Measurements from ENCODE around the gene MON1B. TPM values are rescaled to one million over a fixed set of nuclear protein-coding genes. Genes with fewer than 3 reads are reported as not detected.
"Not testable (repeated sequence)": the region's sequence is repeated elsewhere in the genome, so short reads cannot be mapped to it uniquely, and the experiment has no call there.

MON1B gene
- total RNA-seq, 4 donors from 2014 or later, result 35.6 to 119 (median 55.9) TPM

DNA sequence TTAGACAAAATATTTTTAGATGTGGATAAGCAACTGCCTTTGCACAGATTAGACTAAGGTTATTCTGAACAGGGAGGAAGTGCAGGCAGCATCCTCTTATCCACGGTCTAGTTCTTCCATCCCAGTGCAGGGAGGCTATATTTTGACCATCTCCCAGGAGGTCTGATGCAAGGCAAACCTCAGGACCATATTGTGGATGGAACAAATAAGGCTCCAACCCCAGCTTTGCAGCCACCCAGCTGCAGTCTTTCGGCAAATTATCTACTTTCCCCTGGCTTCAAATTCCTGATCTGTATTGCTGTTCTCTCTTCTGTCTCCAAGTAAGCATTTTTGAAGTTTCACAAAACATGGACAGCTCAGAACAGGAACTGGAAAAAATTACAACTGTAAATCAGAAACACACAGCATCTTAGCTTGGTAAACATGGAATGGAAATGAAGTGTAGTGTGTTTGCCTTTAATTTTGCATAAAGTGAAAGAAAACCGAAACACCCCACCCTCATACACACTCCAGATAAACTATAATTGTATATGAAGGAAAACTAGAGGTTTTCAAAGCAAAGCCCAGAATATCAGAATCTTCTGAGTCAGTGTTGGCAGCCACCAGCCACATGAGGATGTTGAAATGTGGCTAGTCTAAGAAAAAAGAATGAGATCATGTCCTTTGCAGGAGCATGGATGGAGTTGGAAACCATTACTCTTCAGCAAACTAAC is 33.5 kb upstream of the MON1B start:
- no peak for DNase-seq
- in situ Hi-C loops (cut with MboI; ENCODE audit: low pct_ligation_motif_present in 1 of 4, low pct_unique_long_range_greater_than_20kb in 1 of 4, low sequenced_read_pairs in 3 of 4) (no loop called here), intact Hi-C loops (cut with DNase I; ENCODE audit: low total_unique reads) (no loop called here)
- H3K27ac ChIP-seq, result no peak overlapping the region
- no peak for TF ChIP-seq POLR2A (IDR thresholded peaks at IDR 0.05)
- no peak for TF ChIP-seq POLR2AphosphoS5 (IDR thresholded peaks at IDR 0.05)
- TF ChIP-seq CTCF (IDR thresholded peaks at IDR 0.05), result no peak
- no peak for TF ChIP-seq EP300 (IDR thresholded peaks at IDR 0.05; ENCODE audit: low read depth)
- no peaks in the 10 kb centered on the region for H3K27me3 ChIP-seq
- no peaks in the 10 kb centered on the region for H3K4me1 ChIP-seq
- no peaks in the 10 kb centered on the region for H3K9me3 ChIP-seq
- H3K4me3 ChIP-seq, result no peak overlapping the region
- 45 to 46% methylated on average over 3 of the region's 3 CpGs for WGBS, 2 donors (ENCODE audit: low coverage in 1 of 2)
- no peaks in the 10 kb centered on the region for H3K36me3 ChIP-seq

DNA sequence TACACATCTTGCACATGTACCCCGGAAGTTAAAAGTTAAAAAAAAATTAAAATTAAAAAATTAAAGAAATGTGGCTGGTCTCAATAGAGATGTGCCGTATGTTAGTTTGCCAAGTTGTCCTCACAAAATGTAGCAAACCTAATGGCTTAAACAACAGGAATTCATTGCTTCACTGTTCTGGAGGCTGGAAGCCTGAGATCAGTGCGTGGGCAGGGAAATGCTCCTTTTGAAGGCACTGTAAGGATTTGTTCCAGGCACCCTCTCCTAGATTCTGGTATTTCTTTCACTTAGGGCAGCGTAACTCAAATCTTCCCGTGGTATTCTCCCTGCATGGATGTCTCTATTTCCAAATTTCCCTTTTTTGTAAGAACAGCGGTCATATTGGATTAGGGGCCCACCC is 32.7 kb upstream of the MON1B start:
- Histone ChIP-seq H3K27ac (no peak overlapping the region), H3K36me3 (no peaks in the 10 kb centered on the region), H3K4me3 (no peak overlapping the region), H3K4me1 (no peaks in the 10 kb centered on the region), H3K9me3 (no peaks in the 10 kb centered on the region), H3K27me3 (no peaks in the 10 kb centered on the region)
- TF ChIP-seq CTCF (IDR thresholded peaks at IDR 0.05) (no peak), POLR2A (IDR thresholded peaks at IDR 0.05) (no peak), EP300 (IDR thresholded peaks at IDR 0.05; ENCODE audit: low read depth) (no peak), POLR2AphosphoS5 (IDR thresholded peaks at IDR 0.05) (no peak)
- no peak for DNase-seq
- WGBS, 2 donors (ENCODE audit: low coverage in 1 of 2), result 75 to 84% methylated on average over 3 to 6 of the region's 6 CpGs
- intact Hi-C loops (cut with DNase I; ENCODE audit: low total_unique reads), result no loop called here
- in situ Hi-C loops (cut with MboI; ENCODE audit: low pct_ligation_motif_present in 1 of 4, low pct_unique_long_range_greater_than_20kb in 1 of 4, low sequenced_read_pairs in 3 of 4), result no loop called here

- no peak for DNase-seq
- Histone ChIP-seq H3K9me3 (no peaks in the 10 kb centered on the region), H3K27me3 (no peaks in the 10 kb centered on the region), H3K4me1 (no peaks in the 10 kb centered on the region), H3K27ac (no peak overlapping the region), H3K36me3 (no peaks in the 10 kb centered on the region), H3K4me3 (no peak overlapping the region)
- TF ChIP-seq POLR2AphosphoS5 (IDR thresholded peaks at IDR 0.05) (no peak), EP300 (IDR thresholded peaks at IDR 0.05; ENCODE audit: low read depth) (no peak)
- WGBS, 2 donors (ENCODE audit: low coverage in 1 of 2), result 61 to 73% methylated on average over 2 of the region's 2 CpGs
- intact Hi-C loops (cut with DNase I; ENCODE audit: low total_unique reads), result no loop called here
- in situ Hi-C loops (cut with MboI; ENCODE audit: low pct_ligation_motif_present in 1 of 4, low pct_unique_long_range_greater_than_20kb in 1 of 4, low sequenced_read_pairs in 3 of 4), result loop anchor here in 3 of 4 donors (10.0 kb wide), 2 partner anchors 1370 to 1380 kb away; no protein-coding TSS in a partner anchor
Observed at GRCh38 chr16:77165006-77165405, 26.0 kb upstream of the MON1B start.

DNA sequence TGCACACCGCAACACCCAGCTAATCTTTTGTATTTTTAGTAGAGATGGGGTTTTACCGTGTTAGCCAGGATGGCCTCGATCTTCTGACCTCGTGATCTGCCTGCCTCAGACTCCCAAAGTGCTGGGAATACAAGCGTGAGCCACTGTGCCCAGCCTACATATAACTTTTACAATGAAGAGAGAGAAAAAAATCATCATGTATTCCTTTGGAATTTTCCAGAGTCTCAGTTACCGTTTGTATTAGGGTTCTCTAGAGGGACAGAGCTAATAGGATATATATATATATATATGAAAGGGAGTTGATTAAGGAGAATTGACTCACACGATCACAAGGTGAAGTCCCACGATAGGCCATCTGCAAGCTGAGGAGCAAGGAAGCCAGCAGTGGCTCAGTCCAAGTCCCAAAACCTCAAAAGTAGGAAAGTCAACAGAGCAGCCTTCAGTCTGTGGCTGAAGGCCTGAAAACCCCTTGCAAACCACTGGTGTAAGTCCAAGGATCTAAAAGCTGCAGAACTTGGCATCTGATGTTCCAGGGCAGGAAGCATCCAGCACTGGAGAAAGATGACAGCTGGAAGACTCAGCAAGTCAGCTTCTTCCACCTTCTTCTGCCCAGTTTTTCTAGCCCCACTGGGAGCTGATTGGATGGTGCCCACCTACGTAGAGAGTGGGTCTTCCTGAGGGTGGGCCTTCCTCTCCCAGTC is 25.3 kb upstream of the MON1B start:
- intact Hi-C loops (cut with DNase I; ENCODE audit: low total_unique reads); H3K27me3 ChIP-seq; H3K27ac ChIP-seq; H3K9me3 ChIP-seq; H3K4me1 ChIP-seq; DNase-seq; H3K4me3 ChIP-seq; H3K36me3 ChIP-seq: not testable (repeated sequence)
- WGBS, 2 donors (ENCODE audit: low coverage in 1 of 2), result 82 to 83% methylated on average over 4 to 9 of the region's 9 CpGs
- in situ Hi-C loops (cut with MboI; ENCODE audit: low pct_ligation_motif_present in 1 of 4, low pct_unique_long_range_greater_than_20kb in 1 of 4, low sequenced_read_pairs in 3 of 4), result loop anchor here in 3 of 4 donors (10.0 kb wide), 2 partner anchors 1371 to 1381 kb away; no protein-coding TSS in a partner anchor

DNA sequence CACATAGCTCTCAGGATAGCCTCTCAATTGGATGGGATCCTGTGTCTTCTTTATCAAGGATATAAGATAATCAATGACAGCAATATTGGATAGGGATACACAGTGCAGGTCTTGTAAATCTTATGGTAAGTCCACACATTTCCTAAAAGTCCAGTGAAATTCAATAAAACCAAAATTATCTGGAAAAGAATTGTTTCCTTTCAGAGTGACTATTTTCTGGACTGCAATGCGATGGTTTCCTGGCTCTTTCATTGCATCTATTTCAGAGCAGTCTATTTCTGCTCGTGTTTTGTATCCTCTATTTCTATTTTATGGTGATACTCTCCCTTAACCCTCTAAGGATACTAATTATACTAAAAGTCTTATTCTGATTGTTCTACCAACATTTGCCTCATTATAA is 24.3 kb upstream of the MON1B start:
- intact Hi-C loops (cut with DNase I; ENCODE audit: low total_unique reads), result no loop called here
- H3K27ac ChIP-seq, result no peak overlapping the region

More for the DNA sequence above, 24.3 kb upstream of the MON1B start:
- Histone ChIP-seq H3K4me1 (no peaks in the 10 kb centered on the region), H3K36me3 (no peaks in the 10 kb centered on the region), H3K4me3 (no peak overlapping the region), H3K27me3 (peaks cover 10% of the 10 kb centered on the region), H3K9me3 (no peaks in the 10 kb centered on the region)
- DNase-seq, result no peak
- in situ Hi-C loops (cut with MboI; ENCODE audit: low pct_ligation_motif_present in 1 of 4, low pct_unique_long_range_greater_than_20kb in 1 of 4, low sequenced_read_pairs in 3 of 4), result loop anchor here in 3 of 4 donors (10.0 kb wide), 2 partner anchors 1372 to 1382 kb away; no protein-coding TSS in a partner anchor
- no peak for TF ChIP-seq POLR2AphosphoS5 (IDR thresholded peaks at IDR 0.05)
- TF ChIP-seq POLR2A (IDR thresholded peaks at IDR 0.05), result no peak
- no peak for TF ChIP-seq EP300 (IDR thresholded peaks at IDR 0.05; ENCODE audit: low read depth)
- no peak for TF ChIP-seq CTCF (IDR thresholded peaks at IDR 0.05)
- 50 to 64% methylated on average over 2 of the region's 2 CpGs for WGBS, 2 donors (ENCODE audit: low coverage in 1 of 2)

Data from transverse colon (tissue), 4 donors.